Endothelial cell of umbilical vein (primary cell): ENCODE data around the gene TDRD9. TPM values are rescaled to one million over a fixed set of nuclear protein-coding genes. Genes with fewer than 3 reads are reported as not detected.

Experiments used
- BruUV-seq: library from RNA; stranded (reverse); fragments of 400-500 nt; replicated peaks from 2 replicates; lab custom pipeline; 2021; lab: Mats Ljungman, UMichigan
- CTCF ChIA-PET: fragments of 300-600, 350-600 bp; sonication (Branson Sonifier 250); formaldehyde crosslinking; loops from one replicate; lab custom pipeline; 2021; ENCODE audit warnings: antibody characterized with exemption, inconsistent platforms; lab: Charles Lee
- POLR2A ChIA-PET: fragments of 300-600, 350-600 bp; sonication (Branson Sonifier 250); formaldehyde crosslinking; loops from one replicate; lab custom pipeline; 2021; ENCODE audit warnings: antibody characterized with exemption, inconsistent platforms; lab: Charles Lee
- DNase-seq: peaks from one replicate; pipeline ENCODE4 v3.0.0-alpha.2; 2011; ENCODE audit warnings: low read depth, low spot score
- FAIRE-seq: peaks from 2 replicates; lab custom pipeline; 2011; peaks lifted over from hg19 to GRCh38; lab: Jason Lieb, UNC
- H2AFZ ChIP-seq: 2 replicates; pipeline ENCODE4 v1.6.0; 2012; ENCODE audit warnings: low read depth, low read length, control low read depth, inconsistent platforms
- H3K27ac ChIP-seq: 2 replicates; pipeline ENCODE4 v1.5.1; 2011; ENCODE audit warnings: low read depth, mild to moderate bottlenecking, control low read depth, low read length, moderate library complexity; ENCODE audit not compliant: insufficient read depth
- H3K27me3 ChIP-seq, 2 experiments: 2 replicates each; pipeline versions ENCODE4 v1.6.0 to v1.6.1; 2011; ENCODE audit warnings: low read length in 2 of 2, mixed read lengths in 1 of 2; ENCODE audit not compliant: control insufficient read depth in 2 of 2, insufficient read depth in 2 of 2
- H3K36me3 ChIP-seq, 2 experiments: 2 replicates in 1 of 2; 3 replicates in 1 of 2; pipeline ENCODE4 v1.5.1; 2011; ENCODE audit warnings: low read length in 2 of 2, mild to moderate bottlenecking in 1 of 2, moderate library complexity in 1 of 2; ENCODE audit not compliant: control insufficient read depth in 2 of 2, insufficient read depth in 2 of 2; ENCODE audit errors: extremely low read depth in 1 of 2
- H3K4me1 ChIP-seq: 3 replicates; pipeline ENCODE4 v1.5.1; 2011; ENCODE audit warnings: mild to moderate bottlenecking, low read length; ENCODE audit not compliant: control insufficient read depth, insufficient read depth; ENCODE audit errors: extremely low read depth
- H3K4me2 ChIP-seq: 2 replicates; pipeline ENCODE4 v1.6.1; 2011; ENCODE audit warnings: low read length, control low read depth, mixed read lengths; ENCODE audit not compliant: insufficient read depth
- H3K4me3 ChIP-seq, 3 experiments: fragments of 200-600 bp in 1 of 3; sonication (generic), shearing (Covaris generic) in 1 of 3; replicated peaks in 1 of 3; 2 replicates each; pipeline ENCODE4 v1.5.1; 2011 to 2016; ENCODE audit warnings: control low read depth in 3 of 3, low read length in 3 of 3, mild to moderate bottlenecking in 2 of 3, inconsistent platforms in 1 of 3, low read depth in 1 of 3, moderate library complexity in 1 of 3; ENCODE audit not compliant: insufficient read depth in 1 of 3
- H3K79me2 ChIP-seq: 2 replicates; pipeline ENCODE4 v1.6.0; 2012; ENCODE audit warnings: low read length, inconsistent platforms; ENCODE audit not compliant: control insufficient read depth, insufficient read depth
- H3K9ac ChIP-seq: replicated peaks from 2 replicates; pipeline ENCODE3; 2011; ENCODE audit warnings: low read length, control low read depth; ENCODE audit not compliant: insufficient read depth; ENCODE audit errors: extremely low read depth
- H3K9me1 ChIP-seq: replicated peaks from 3 replicates; pipeline ENCODE4 v1.6.0; 2011; ENCODE audit warnings: mild to moderate bottlenecking, low read length; ENCODE audit not compliant: control insufficient read depth, insufficient read depth; ENCODE audit errors: extremely low read depth
- H3K9me3 ChIP-seq: replicated peaks from 2 replicates; pipeline ENCODE4 v1.5.1; 2012; ENCODE audit warnings: low read length, inconsistent platforms; ENCODE audit not compliant: control insufficient read depth, insufficient read depth
- H4K20me1 ChIP-seq: replicated peaks from 2 replicates; pipeline ENCODE3; 2011; ENCODE audit warnings: mild to moderate bottlenecking, low read length; ENCODE audit not compliant: control insufficient read depth, insufficient read depth; ENCODE audit errors: extremely low read depth
- EZH2 ChIP-seq: IDR thresholded peaks from 2 replicates; pipeline ENCODE4 v1.6.1; 2012; ENCODE audit warnings: borderline replicate concordance, low read depth, mild to moderate bottlenecking, moderate library complexity, low read length, inconsistent platforms; ENCODE audit not compliant: severe bottlenecking
- FOS ChIP-seq: IDR thresholded peaks from 2 replicates; pipeline ENCODE4 v1.6.1; 2011; ENCODE audit warnings: mild to moderate bottlenecking, low read length, moderate library complexity, borderline replicate concordance; ENCODE audit not compliant: insufficient read depth
- GATA2 ChIP-seq: IDR thresholded peaks from 2 replicates; pipeline ENCODE4 v1.7.0; 2011; ENCODE audit warnings: low read depth, mild to moderate bottlenecking, moderate library complexity, mixed read lengths, low read length; ENCODE audit not compliant: insufficient read length, insufficient read depth
- JUN ChIP-seq: IDR thresholded peaks from 2 replicates; pipeline ENCODE4 v1.6.1; 2011; ENCODE audit warnings: borderline replicate concordance, low read depth; ENCODE audit not compliant: insufficient read length, insufficient read depth
- MYC ChIP-seq: IDR thresholded peaks from one replicate; pipeline ENCODE4 v1.6.1; 2011; ENCODE audit warnings: mild to moderate bottlenecking, low read depth, low read length
- POLR2A ChIP-seq: IDR thresholded peaks from 2 replicates; pipeline ENCODE4 v1.6.1; 2012; ENCODE audit warnings: low read depth, mild to moderate bottlenecking, control low read depth, low read length
- POLR2AphosphoS5 ChIP-seq: IDR thresholded peaks from 2 replicates; pipeline ENCODE4 v1.6.1; 2012; ENCODE audit warnings: low read depth, mild to moderate bottlenecking, control low read depth, low read length, moderate library complexity; ENCODE audit not compliant: insufficient read depth
- dilution Hi-C: fragments of 300-500 bp; cut with MboI; formaldehyde crosslinking; loops from one replicate; pipeline ENCODE4 v1.15.0; 2019; ENCODE audit warnings: low sequenced_read_pairs; ENCODE audit not compliant: extremely low pct_ligation_motif_present
- intact Hi-C: fragments of 100-400 bp; cut with micrococcal nuclease; formaldehyde crosslinking; loops from one replicate; pipeline ENCODE4 v1.10.0; 2022
- polyA plus RNA-seq, 4 experiments: library from polyadenylated mRNA; depleted of rRNA in 3 of 4; stranded (reverse) in 3 of 4; unstranded in 1 of 4; fragments of >200 nt; gene quantifications; 2 replicates each; pipeline versions ENCODE4 v1.2.1 to v1.2.3, GENCODE V29; 2011 to 2012; ENCODE audit warnings: missing spikeins in 1 of 4
- total RNA-seq: library from RNA; stranded (reverse); gene quantifications from 2 replicates; pipeline ENCODE4 v1.2.3, GENCODE V29; 2021
- TF ChIP-seq, protein P1 (sequence below), 2 donors: IDR thresholded peaks; 1 replicate in 1 of 2; 2 replicates in 1 of 2; pipeline ENCODE4 v1.5.1; 2011; ENCODE audit warnings: low read length in 2 of 2, mild to moderate bottlenecking in 2 of 2, moderate library complexity in 2 of 2, control low read depth in 1 of 2, inconsistent platforms in 1 of 2, low read depth in 1 of 2; ENCODE audit not compliant: insufficient read depth in 1 of 2; ENCODE audit errors: extremely low read depth in 1 of 2
- TF ChIP-seq, protein P2 (sequence below): IDR thresholded peaks from 2 replicates; pipeline ENCODE4 v1.6.1; 2011; ENCODE audit not compliant: insufficient read depth, insufficient read length

TDRD9 gene
- total and polyA plus RNA-seq, 2 donors (not counting 3 experiments of a cell fraction or from before 2014, with no cell fraction given), result 0.52 to 1.4 TPM

DNA sequence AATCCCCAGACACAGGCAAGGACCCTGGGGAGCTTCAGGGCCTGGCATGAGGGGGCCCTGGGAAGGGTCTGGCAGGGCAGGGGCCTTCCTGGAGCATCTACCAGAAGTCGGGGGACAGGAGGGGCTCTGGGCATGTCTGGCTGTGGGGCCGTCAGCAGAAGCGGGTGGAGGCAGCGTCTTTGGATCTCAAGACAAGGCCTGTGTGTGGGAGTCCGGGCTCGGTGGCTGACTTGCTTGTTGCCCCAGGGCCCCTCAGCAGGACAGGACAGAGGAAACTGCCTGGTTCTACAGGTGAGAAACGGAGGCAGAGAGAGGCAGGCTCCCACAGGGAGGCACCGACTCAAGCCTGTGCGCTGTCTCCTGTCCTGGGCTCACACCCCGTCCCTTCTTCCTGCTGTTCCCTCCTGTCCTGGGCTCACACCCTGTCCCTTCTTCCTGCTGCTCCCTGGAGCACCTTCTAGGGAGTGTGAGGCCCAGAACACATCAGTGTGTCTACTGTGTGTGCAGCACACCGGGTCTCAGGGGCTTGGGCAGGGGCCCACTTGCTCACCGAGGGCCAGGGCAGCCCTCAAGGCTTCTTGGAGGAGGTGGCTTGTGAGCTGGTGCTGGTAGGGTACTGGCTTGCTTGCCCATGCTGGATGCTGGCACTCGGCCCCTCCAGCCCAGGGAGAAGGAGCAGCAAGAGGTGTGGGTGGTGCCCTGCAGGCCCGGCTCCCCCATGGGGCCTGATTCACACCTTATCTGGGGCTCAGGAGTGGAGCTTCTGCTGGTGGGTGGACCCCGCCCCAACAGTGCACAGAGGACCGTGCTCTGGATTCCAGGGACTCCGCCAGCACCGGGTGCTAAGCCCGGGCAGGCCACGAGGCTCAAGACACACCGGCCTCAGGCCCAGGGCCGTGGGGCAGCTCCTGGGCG lies 172.2 kb downstream of the TDRD9 start:
- Histone ChIP-seq H3K4me3 (no peak overlapping the region), H3K9ac (no peak overlapping the region), H3K4me2 (no peak overlapping the region), H3K27me3 (no peaks in the 10 kb centered on the region), H3K9me3 (no peaks in the 10 kb centered on the region), H3K36me3 (no peaks in the 10 kb centered on the region), H3K9me1 (no peaks in the 10 kb centered on the region), H3K27ac (no peak overlapping the region), H2AFZ (no peak overlapping the region), H4K20me1 (no peaks in the 10 kb centered on the region), H3K4me1 (no peaks in the 10 kb centered on the region), H3K79me2 (no peaks in the 10 kb centered on the region)
- BruUV-seq, result no TSS peak
- POLR2A ChIA-PET, result no interaction called here
- no peak for FAIRE-seq
- TF ChIP-seq JUN (no peak), POLR2A (no peak), GATA2 (no peak), MYC (no peak), EZH2 (no peak), POLR2AphosphoS5 (no peak), FOS (no peak)
- TF ChIP-seq, protein P1, sequence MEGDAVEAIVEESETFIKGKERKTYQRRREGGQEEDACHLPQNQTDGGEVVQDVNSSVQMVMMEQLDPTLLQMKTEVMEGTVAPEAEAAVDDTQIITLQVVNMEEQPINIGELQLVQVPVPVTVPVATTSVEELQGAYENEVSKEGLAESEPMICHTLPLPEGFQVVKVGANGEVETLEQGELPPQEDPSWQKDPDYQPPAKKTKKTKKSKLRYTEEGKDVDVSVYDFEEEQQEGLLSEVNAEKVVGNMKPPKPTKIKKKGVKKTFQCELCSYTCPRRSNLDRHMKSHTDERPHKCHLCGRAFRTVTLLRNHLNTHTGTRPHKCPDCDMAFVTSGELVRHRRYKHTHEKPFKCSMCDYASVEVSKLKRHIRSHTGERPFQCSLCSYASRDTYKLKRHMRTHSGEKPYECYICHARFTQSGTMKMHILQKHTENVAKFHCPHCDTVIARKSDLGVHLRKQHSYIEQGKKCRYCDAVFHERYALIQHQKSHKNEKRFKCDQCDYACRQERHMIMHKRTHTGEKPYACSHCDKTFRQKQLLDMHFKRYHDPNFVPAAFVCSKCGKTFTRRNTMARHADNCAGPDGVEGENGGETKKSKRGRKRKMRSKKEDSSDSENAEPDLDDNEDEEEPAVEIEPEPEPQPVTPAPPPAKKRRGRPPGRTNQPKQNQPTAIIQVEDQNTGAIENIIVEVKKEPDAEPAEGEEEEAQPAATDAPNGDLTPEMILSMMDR (IDR thresholded peaks at IDR 0.05; ENCODE audit: extremely low read depth in 1 of 2, insufficient read depth in 1 of 2, low read depth in 1 of 2, low read length in 2 of 2), result no peak
- TF ChIP-seq, protein P2, sequence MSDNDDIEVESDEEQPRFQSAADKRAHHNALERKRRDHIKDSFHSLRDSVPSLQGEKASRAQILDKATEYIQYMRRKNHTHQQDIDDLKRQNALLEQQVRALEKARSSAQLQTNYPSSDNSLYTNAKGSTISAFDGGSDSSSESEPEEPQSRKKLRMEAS, result no peak
- DNase-seq, result no peak
- dilution Hi-C loops, result no loop called here
- intact Hi-C loops, result no loop called here
- CTCF ChIA-PET, result interaction anchor here (1.4 kb wide), 1 partner anchor 464 kb away, joined by 4 read pairs; no protein-coding TSS in a partner anchor
